Natural killer cell (primary cell): Measurements from ENCODE around the gene SEL1L. TPM values are rescaled to one million over a fixed set of nuclear protein-coding genes. Genes with fewer than 3 reads are reported as not detected.

ENCODE experiments used
- ATAC-seq, 3 donors: fragments of 150-1000 bp in 2 of 3; fragments of 200-7000 bp in 1 of 3; cut with Tn5 transposase; 1 replicate in 1 of 3; 2 replicates in 2 of 3; pipeline ENCODE4 v1.10.0; 2021; ENCODE audit warnings: mild to moderate bottlenecking in 2 of 3, moderate library complexity in 2 of 3
- DNase-seq, 2 donors: peaks; one replicate each; pipeline versions ENCODE4 v3.0.0 to v3.0.0-alpha.2; 2013 to 2021; ENCODE audit warnings: mixed read lengths in 1 of 2
- H3K27ac ChIP-seq: one replicate; pipeline ENCODE4 v1.5.1; 2013; ENCODE audit warnings: mild to moderate bottlenecking, low read length
- H3K27me3 ChIP-seq: one replicate; pipeline ENCODE4 v1.6.1; 2013; ENCODE audit warnings: low read length; ENCODE audit not compliant: control insufficient read depth, insufficient read depth
- H3K36me3 ChIP-seq: one replicate; pipeline ENCODE4 v1.6.1; 2013; ENCODE audit warnings: low read length; ENCODE audit not compliant: control insufficient read depth, insufficient read depth
- H3K4me1 ChIP-seq: one replicate; pipeline ENCODE4 v1.6.1; 2013; ENCODE audit warnings: low read length; ENCODE audit not compliant: control insufficient read depth, insufficient read depth
- H3K4me3 ChIP-seq: one replicate; pipeline ENCODE4 v1.5.1; 2013; ENCODE audit warnings: low read length
- H3K9me3 ChIP-seq: one replicate; pipeline ENCODE4 v1.6.1; 2013; ENCODE audit warnings: low read length; ENCODE audit not compliant: control insufficient read depth, insufficient read depth
- H3K27ac Mint-ChIP-seq, 2 donors: one replicate each; pipeline ENCODE4 v1.8.0; 2022; ENCODE audit warnings: mild to moderate bottlenecking in 2 of 2, mixed read lengths in 2 of 2, moderate library complexity in 1 of 2
- H3K27me3 Mint-ChIP-seq, 2 donors: one replicate each; pipeline ENCODE4 v1.8.0; 2022; ENCODE audit warnings: low read depth in 2 of 2, mixed read lengths in 2 of 2
- H3K36me3 Mint-ChIP-seq: one replicate; pipeline ENCODE4 v1.8.0; 2022; ENCODE audit warnings: mixed read lengths
- H3K4me1 Mint-ChIP-seq, 2 donors: one replicate each; pipeline ENCODE4 v1.8.0; 2022; ENCODE audit warnings: mixed read lengths in 2 of 2
- H3K4me3 Mint-ChIP-seq: one replicate; pipeline ENCODE4 v1.8.0; 2022; ENCODE audit warnings: mild to moderate bottlenecking, moderate library complexity, mixed read lengths
- H3K9me3 Mint-ChIP-seq, 2 donors: one replicate each; pipeline ENCODE4 v1.8.0; 2022; ENCODE audit warnings: mixed read lengths in 2 of 2
- CTCF ChIP-seq: fragments of 200-600 bp; IDR thresholded peaks from one replicate; pipeline ENCODE4 v1.8.0; 2022; ENCODE audit warnings: antibody characterized with exemption
- WGBS: methylation state at CpG from one replicate; pipeline ENCODE4 v1.1.7; 2013; ENCODE audit warnings: missing lambda C conversion rate; ENCODE audit not compliant: insufficient coverage; 5-methylcytosine and 5-hydroxymethylcytosine counted together
- intact Hi-C: fragments of 100-400 bp; cut with micrococcal nuclease; formaldehyde crosslinking; loops from one replicate; pipeline ENCODE4 v1.14.2; 2022
- total RNA-seq, 4 donors: library from RNA; stranded (reverse); fragments of 120-200 nt in 1 of 4; gene quantifications; one replicate each; pipeline versions ENCODE4 v1.2.3 to v1.2.4, GENCODE V29; 2013 to 2022

The SEL1L gene
- total RNA-seq, 3 donors from 2014 or later (not counting 1 experiment from before 2014, with no cell fraction given): 55.0 to 93.0 (median 77.0) TPM

GRCh38 chr14:81453166-81453766, 80.4 kb downstream of the SEL1L start:
- Mint-ChIP-seq H3K4me1 (peaks cover 5 to 8% of the 10 kb centered on the region in 2 donors), H3K27ac (no peak overlapping the region), H3K36me3 (no peaks in the 10 kb centered on the region), H3K9me3 (no peaks in the 10 kb centered on the region), H3K4me3 (no peak overlapping the region), H3K27me3 (peaks cover 2 to 5% of the 10 kb centered on the region in 2 donors)
- peak in 1 of 2 donors; percentile 73 for DNase-seq
- no peak overlapping the region for H3K4me3 ChIP-seq
- no peaks in the 10 kb centered on the region for H3K27me3 ChIP-seq
- no peak overlapping the region for H3K27ac ChIP-seq
- no peaks in the 10 kb centered on the region for H3K9me3 ChIP-seq
- WGBS: 26% methylated on average over 8 of the region's 8 CpGs
- peak; percentile 69 to 89 (median 86) for ATAC-seq
- TF ChIP-seq CTCF: peak; percentile 76
- intact Hi-C loops: loop anchor here (1.0 kb wide), 1 partner anchor 184 kb away; no protein-coding TSS in a partner anchor
- H3K36me3 ChIP-seq: no peaks in the 10 kb centered on the region
- H3K4me1 ChIP-seq: no peaks in the 10 kb centered on the region

GRCh38 chr14:81452341-81453133, 81.1 kb downstream of the SEL1L start:
- Histone ChIP-seq H3K27ac (no peak overlapping the region), H3K36me3 (no peaks in the 10 kb centered on the region), H3K27me3 (no peaks in the 10 kb centered on the region), H3K4me3 (no peak overlapping the region), H3K9me3 (no peaks in the 10 kb centered on the region), H3K4me1 (no peaks in the 10 kb centered on the region)
- Mint-ChIP-seq H3K36me3 (no peaks in the 10 kb centered on the region), H3K9me3 (no peaks in the 10 kb centered on the region), H3K27ac (no peak overlapping the region), H3K4me3 (no peak overlapping the region), H3K27me3 (peaks cover 3 to 8% of the 10 kb centered on the region in 2 donors), H3K4me1 (peaks cover 5 to 8% of the 10 kb centered on the region in 2 donors)
- ATAC-seq (peak in 1 of 3 donors; percentile 10), DNase-seq (no peak)
- WGBS: 84% methylated on average over 10 of the region's 11 CpGs
- intact Hi-C loops: loop anchor here (1.0 kb wide), 1 partner anchor 183 kb away; no protein-coding TSS in a partner anchor
- TF ChIP-seq CTCF: no peak

- no peaks in the 10 kb centered on the region for H3K9me3 ChIP-seq
- peaks cover 5 to 8% of the 10 kb centered on the region in 2 donors for H3K4me1 Mint-ChIP-seq
- no peak overlapping the region for H3K27ac ChIP-seq
- no peaks in the 10 kb centered on the region for H3K27me3 ChIP-seq
- TF ChIP-seq CTCF: no peak
- H3K27ac Mint-ChIP-seq: no peak overlapping the region
- no peaks in the 10 kb centered on the region for H3K4me1 ChIP-seq
- no peak for ATAC-seq
- no peaks in the 10 kb centered on the region for H3K36me3 ChIP-seq
- no peak for DNase-seq
- H3K4me3 ChIP-seq: no peak overlapping the region
- peaks cover 3 to 8% of the 10 kb centered on the region in 2 donors for H3K27me3 Mint-ChIP-seq
- no peaks in the 10 kb centered on the region for H3K9me3 Mint-ChIP-seq
- 94% methylated on average over 3 of the region's 3 CpGs for WGBS
- intact Hi-C loops: no loop called here
- H3K36me3 Mint-ChIP-seq: no peaks in the 10 kb centered on the region
- no peak overlapping the region for H3K4me3 Mint-ChIP-seq
Observed at GRCh38 chr14:81450976-81451375, 82.7 kb downstream of the SEL1L start.
